GM19324 (cell line): ENCODE measurements around the gene OPN1LW.
"Not testable (repeated sequence)": the region's sequence is repeated elsewhere in the genome, so short reads cannot be mapped to it uniquely, and the experiment has no call there.

Source experiments
- ATAC-seq: cut with Tn5 transposase; IDR thresholded peaks from one replicate; pipeline ENCODE4 v1.9.1; 2021; ENCODE audit warnings: mild to moderate bottlenecking, moderate library complexity; ENCODE audit not compliant: unreplicated experiment, low FRiP score

Gene OPN1LW

DNA sequence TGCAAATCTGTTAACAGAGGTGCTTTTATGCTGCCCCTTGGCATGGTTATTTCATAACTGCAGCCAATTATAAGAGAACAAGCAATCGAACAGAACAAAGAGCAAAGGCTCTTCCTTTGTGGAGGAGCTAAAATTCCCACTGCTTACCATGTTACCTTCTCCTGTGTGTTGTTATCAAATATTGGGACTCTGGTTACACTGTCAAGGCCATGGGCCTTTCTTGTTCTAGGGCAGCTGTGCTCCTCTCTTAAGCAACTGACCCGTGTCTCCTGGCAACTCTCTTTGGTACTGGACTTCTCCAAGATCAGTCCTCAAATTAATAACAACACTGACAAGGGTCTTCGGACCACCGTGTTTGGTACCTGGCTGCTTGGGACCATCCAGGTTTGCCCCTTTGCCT, 12.1 kb upstream of the OPN1LW start:
- ATAC-seq: no peak

DNA sequence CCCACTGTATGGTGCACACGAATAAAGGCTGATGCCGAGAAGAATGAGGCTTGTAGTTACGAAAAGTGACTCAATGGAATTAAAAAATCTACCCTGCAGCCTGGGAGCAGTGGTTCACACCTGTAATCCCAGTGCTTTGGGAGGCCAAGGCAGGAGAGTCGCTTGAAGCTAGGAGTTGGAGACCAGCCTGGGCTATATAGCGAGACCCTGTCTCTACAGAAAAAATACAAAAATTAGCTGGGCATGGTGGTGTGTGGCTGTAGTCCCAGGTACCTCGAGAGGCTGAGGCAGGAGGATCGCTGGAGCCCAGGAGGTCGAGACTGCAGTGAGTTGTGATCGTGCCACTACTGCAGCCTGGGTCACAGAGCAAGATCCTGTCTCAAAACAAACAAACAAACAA, 11.7 kb upstream of the OPN1LW start:
- no peak for ATAC-seq

DNA sequence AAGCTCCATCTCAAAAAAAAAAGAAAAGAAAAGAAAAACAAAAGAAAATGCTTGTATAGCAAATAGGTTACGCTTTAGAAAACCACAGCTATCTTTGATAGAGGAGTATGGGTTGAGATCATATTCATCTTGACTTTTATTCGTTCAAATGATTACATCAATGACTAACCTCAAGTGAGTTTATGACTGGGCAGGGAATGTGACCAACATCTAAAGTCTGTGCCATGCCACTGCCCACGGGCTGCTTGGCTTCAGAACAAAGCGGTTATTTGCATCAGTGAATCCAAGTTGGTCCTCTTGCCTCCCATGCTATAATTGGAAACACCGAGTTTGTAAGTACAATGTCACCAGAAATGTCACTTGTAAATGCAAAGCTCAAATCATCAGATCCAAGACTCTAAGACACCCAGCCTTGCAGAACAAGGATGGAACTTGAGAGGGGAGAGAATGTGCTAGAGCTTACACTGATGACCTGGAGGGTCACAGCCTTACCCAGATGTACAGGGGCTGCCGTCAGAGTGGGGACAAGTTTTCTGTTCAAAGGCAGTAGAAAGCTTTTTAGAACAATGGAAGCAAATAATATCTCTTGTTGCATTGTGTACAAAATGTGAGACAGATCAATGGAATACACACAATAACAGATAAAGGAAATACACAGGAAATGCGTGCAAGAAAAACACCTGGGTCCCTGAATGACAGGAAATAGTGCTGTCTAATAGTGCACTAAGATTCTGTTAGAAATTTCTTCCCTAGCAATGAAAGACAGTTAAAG, 8.4 kb upstream of the OPN1LW start:
- ATAC-seq: no peak

DNA sequence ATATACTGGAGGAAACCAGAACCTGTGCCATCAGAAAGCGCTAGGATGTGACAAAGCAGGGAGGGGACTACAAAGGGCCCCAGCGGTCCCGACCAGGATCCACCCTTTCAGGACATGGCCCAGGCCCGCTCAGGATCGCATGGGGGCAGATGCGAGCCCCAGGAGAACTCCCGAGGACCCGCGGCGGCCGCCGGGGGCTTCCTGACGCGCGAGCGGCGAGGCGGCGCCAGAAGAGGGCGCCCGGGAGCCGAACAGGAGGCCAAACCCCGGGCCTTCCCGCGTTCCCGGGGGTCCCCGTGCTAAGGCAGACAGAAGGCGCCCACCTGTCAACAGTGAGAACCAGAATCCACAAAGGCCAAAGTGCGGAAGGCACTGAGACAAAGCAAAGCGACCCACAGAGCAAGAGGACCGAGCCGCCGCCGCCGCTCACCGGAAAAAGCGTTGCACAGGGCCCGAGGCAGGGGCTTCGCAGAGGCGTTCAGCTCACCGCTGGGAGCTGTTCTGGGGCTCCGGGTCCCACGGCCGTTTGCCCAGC, 7.3 kb upstream of the OPN1LW start:
- no peak for ATAC-seq

DNA sequence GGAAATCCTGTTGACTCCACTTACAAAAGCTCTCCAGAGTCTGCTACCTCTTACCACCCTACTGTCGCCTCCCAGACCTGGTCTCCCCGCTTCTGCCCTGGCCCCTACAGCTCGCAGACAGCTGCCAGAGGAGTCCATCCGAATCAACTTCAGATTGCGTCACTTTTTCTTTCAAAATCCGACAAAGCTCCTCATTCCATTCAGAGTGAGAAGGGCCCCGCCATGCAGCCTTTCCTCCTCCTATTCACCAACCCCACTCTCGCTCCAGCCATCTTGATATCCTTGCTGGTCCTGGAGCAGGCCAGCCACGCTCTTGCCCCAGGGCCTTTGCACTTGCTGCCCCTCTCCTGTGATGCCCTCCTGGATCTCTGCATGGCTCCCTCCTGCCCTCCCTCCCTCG, 5.2 kb upstream of the OPN1LW start:
- no peak for ATAC-seq

DNA sequence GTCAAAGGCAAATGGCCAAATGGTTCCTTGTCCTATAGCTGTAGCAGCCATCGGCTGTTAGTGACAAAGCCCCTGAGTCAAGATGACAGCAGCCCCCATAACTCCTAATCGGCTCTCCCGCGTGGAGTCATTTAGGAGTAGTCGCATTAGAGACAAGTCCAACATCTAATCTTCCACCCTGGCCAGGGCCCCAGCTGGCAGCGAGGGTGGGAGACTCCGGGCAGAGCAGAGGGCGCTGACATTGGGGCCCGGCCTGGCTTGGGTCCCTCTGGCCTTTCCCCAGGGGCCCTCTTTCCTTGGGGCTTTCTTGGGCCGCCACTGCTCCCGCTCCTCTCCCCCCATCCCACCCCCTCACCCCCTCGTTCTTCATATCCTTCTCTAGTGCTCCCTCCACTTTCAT, 3.8 kb upstream of the OPN1LW start:
- ATAC-seq: no peak

DNA sequence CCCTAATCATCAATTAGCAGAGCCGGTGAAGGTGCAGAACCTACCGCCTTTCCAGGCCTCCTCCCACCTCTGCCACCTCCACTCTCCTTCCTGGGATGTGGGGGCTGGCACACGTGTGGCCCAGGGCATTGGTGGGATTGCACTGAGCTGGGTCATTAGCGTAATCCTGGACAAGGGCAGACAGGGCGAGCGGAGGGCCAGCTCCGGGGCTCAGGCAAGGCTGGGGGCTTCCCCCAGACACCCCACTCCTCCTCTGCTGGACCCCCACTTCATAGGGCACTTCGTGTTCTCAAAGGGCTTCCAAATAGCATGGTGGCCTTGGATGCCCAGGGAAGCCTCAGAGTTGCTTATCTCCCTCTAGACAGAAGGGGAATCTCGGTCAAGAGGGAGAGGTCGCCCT, 3.3 kb upstream of the OPN1LW start:
- no peak for ATAC-seq

DNA sequence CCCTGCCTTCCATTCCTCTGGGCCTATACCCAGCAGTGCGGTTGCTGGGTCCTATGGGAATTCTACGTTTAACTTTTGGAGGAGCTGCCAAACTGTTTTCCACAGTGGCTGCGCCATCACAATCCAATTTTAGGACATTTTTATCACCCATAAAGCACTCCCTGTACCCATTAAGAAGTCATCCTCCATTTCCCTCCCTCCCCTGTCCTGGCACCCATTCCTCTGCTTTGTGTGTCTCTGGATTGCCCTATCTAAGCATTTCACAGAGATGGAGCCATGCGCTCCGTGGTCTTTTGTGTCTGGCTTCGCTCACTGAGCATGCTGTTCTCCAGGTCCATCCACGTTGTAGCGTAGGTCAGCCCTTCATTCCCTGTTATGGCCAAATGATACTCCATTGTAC, 1.7 kb upstream of the OPN1LW start:
- ATAC-seq: no peak

DNA sequence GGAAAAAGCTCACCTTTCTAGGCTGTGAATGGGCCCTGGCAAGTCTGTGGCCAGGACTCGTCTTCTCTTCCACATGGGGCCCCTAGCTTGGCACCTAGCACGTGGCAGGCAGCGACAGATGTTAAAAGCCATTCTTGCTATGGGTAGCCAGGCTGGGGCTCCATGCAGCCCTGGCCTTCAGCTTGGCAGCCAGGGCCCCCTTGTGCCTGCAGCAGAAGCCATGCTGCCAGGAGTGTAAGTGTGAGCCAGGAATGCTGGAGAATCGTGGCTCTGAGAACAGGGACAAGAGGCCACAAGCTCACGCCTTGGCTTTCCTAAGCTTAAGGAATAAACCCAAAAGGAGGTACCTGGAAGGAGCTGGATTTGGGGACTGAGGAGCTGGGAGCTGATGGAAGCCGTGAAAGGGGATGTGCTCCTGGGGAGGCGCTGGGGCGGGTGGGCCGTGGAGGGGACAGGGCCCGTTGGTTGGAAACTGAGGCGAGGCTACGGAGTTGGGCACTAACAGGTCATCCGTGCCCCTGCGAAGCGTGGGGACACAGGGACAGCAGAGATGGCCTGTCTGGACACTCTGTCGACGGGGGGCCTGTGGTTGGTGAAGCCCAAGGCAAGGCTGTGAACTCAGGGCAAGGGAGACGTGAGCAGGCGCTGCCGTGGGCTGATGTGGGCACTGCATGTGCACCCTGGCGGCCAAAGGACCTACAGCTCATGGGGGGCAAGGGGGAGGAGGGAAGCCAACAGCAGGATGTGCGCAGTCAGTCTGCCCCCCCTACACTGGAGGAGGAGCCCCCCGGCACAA, 895 bp upstream of the OPN1LW start:
- ATAC-seq: no peak

DNA sequence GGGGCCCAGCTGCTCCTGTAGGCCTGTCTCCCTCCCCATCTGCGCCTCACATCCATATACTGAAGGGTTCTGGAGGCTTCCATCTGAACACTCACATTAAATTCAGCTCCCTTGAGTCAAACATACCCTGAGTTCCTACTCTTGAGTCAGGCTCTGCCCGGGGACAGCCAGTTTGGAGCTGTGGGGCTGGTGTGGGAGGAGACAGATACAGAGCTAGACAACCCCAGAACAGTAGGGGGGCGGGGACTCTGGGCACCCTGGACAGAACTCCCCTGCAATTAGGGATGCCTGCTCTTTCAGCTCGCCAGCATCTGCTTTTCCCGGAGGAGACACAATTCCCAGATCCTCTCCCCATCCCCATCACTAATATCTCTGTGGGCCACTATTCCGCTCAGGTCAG, 7.0 kb downstream of the OPN1LW start:
- not testable (repeated sequence) for ATAC-seq

DNA sequence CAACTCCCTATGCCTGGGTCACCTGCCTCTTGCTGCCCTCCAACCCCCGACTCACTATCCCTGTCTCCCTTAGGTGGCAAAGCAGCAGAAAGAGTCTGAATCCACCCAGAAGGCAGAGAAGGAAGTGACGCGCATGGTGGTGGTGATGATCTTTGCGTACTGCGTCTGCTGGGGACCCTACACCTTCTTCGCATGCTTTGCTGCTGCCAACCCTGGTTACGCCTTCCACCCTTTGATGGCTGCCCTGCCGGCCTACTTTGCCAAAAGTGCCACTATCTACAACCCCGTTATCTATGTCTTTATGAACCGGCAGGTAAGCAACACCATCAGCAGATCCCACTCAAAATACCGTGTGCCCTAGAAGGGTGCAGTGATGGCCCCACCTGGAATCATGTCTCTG, 12.2 kb downstream of the OPN1LW start:
- ATAC-seq: not testable (repeated sequence)

DNA sequence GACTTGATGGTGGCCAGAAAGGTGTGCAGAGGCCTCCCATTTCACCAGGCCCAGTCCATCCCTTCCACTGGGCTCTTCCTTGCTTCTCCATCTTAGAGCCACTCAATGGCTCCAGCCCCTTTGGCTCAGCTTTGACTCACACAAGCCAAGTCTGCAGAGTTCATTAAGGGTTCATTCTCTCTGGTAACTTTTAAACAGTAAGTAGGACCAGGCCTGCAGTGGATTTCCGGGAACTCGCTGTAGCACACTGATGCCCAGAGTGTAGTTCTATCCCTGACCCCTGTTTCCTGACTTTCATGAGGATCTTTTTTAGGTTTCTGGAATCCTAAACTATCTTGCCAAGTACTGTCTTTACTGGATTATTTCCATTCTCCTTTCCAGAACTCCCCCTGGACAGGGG, 13.2 kb downstream of the OPN1LW start:
- not testable (repeated sequence) for ATAC-seq

DNA sequence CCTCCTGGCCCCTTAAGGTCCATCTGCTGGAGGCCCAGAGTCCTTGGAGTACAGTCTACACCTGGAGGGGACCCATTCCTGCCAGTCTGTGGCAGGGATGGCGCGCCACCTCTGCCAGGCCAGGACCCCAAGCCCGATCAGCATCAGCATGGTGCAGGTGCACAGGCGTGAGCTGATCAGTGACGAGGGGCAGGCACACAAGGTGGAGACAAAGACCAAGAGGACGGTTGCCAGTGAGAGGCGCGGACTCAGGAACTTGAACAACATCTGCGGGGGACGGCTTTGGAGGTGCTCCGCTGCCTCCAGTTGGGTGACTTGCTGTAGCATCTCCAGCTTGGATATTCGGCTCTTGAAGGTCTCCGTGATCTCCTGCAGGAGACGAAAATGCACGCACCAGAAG, 15.3 kb downstream of the OPN1LW start:
- ATAC-seq: not testable (repeated sequence)

DNA sequence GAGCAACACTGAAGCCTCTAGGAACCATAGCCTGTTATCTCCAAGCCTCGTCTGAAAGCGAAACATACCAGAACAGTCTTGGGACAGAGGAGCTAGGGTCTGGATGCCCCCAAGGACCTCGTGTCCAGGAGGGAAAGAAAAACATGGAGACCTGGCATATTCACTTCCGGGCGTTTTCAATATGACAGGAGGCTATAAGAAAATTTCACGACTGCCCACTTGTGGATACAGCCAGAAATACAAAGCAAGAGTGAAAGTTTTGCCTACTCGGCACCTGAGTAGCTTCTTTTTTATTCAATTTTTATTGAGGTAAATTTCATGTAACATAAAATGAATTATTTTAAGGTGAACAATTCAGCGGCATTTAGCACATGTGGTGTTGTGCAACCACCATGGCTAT, 20.9 kb downstream of the OPN1LW start:
- ATAC-seq: not testable (repeated sequence)

DNA sequence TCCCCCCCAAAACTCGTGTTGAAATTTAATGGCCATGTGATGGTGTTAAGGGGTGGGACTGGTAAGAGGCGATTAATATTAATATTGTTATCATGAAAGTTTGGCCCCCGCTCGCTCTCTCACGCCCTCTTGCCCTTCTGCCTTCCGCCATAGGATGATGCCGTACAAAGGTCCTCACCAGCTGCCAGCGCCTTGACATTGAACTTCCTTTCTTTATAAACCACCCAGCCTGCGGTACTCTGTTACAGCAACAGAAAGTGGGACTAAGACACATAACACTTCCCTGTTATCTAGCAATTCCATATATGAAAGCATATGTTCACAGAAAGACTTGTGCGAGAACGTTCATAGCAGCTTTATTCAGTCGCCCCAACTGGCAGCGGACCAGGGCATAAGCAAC, 24.3 kb downstream of the OPN1LW start:
- ATAC-seq: not testable (repeated sequence)

DNA sequence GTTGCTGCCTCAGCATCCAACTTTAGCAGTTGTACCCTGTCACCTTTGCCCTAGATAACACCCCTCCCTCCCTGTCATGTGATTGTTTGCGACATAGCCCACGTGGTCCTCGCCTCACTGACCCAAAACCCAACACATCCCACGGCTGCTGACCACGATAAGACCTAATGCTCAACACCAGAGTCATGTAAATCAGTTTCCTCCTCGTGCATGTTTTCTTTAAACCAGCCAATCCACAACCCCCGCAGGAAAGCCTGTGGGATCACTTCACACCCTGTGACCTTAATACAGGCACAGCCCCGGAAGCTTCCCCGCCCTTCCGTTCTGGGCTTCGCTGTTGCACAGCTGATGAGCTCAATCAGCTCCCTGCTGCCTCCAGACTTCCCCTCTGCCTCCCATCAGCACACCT, 28.5 kb downstream of the OPN1LW start:
- ATAC-seq: not testable (repeated sequence)

DNA sequence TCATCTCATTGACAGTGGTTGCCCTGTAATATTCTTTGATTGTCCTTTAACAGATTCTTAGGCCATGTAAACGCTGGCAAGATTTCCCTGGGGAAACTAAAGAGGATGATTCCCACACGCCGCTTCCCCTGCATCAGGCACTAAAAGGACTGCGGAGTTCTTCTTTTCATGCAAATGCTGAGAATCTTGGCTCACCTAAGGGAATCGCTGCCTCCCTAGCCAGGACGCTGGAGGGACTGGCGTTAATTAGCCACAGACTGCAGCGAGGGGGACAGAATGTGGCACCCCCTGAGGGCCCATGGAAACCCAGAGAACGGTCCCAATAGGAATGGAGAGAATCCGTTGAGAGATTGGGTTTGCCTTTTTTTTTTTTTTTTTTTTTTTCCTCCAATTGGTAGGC, 30.3 kb downstream of the OPN1LW start:
- ATAC-seq: not testable (repeated sequence)

DNA sequence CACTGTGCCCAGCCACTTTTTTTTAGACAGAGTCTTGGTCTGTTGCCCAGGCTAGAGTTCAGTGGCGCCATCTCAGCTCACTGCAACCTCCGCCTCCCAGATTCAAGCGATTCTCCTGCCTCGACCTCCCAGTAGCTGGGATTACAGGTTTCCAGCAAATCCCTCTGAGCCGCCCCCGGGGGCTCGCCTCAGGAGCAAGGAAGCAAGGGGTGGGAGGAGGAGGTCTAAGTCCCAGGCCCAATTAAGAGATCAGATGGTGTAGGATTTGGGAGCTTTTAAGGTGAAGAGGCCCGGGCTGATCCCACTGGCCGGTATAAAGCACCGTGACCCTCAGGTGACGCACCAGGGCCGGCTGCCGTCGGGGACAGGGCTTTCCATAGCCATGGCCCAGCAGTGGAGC, 38.3 kb downstream of the OPN1LW start, which contains the start of gene OPN1MW:
OPN1MW (plus strand) TSS at position 301 of the 400 bp plus-strand sequence; CDS start at position 383, 82 bp downstream.
- ATAC-seq: not testable (repeated sequence)

DNA sequence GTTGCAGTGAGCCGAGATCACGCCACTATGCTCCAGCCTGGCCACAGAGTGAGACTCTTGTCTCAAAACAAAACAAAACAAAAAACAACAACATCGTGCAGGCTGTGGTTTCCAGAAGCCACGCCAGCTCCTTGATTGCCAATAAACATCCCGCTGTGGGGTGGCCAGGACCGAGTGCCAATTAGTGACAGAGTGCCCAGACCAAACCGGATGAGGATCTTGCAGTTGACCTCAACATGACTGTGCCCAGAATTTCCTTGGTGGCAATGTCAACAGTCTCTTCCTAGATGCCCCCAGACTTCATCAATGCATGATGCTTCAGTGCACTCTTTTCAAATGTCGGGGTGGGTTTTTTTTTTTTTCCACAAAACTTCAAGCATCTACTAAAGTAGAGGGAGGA, 39.8 kb downstream of the OPN1LW start:
- ATAC-seq: not testable (repeated sequence)

DNA sequence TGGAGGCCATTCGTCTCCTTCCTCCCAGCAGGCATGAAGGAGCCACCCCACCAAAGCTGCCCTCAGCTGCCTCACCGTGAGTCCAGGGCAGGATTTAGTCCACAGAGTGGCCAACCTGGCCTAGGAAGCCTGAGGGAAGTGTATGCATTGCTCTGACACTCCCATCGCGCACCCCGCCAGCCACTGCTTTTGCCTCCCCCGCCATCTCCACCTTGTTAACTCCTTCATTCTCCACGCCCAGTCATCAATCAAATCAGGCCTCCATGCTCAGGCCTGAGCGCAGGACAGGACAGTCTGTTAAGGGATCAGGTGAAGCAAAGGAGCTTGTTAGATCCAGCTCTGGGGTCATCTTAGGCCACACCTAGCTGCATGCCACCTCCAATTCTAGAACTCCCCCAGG, 48.8 kb downstream of the OPN1LW start:
- ATAC-seq: not testable (repeated sequence)

DNA sequence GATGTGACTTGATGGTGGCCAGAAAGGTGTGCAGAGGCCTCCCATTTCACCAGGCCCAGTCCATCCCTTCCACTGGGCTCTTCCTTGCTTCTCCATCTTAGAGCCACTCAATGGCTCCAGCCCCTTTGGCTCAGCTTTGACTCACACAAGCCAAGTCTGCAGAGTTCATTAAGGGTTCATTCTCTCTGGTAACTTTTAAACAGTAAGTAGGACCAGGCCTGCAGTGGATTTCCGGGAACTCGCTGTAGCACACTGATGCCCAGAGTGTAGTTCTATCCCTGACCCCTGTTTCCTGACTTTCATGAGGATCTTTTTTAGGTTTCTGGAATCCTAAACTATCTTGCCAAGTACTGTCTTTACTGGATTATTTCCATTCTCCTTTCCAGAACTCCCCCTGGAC, 50.3 kb downstream of the OPN1LW start:
- not testable (repeated sequence) for ATAC-seq
